SK-N-SH (cell line): Measurements from ENCODE around the gene METTL1. TPM values are rescaled to one million over a fixed set of nuclear protein-coding genes. Genes with fewer than 3 reads are reported as not detected.

Experiments
- CTCF ChIA-PET: fragments of 300-600, 350-600 bp; formaldehyde crosslinking; extraction: SDS; loops from one replicate; lab custom pipeline; 2021; lab: Yijun Ruan, JAX
- POLR2A ChIA-PET: fragments of 350-600 bp; sonication (Branson Sonifier 250); formaldehyde crosslinking; extraction: SDS; loops from one replicate; lab custom pipeline; 2020; ENCODE audit warnings: antibody characterized with exemption, inconsistent platforms; lab: Yijun Ruan, JAX
- DNase-seq: peaks from one replicate; pipeline ENCODE4 v3.0.0; 2012
- H2AFZ ChIP-seq: fragments of 200-600 bp; sonication (generic); 2 replicates; pipeline ENCODE4 v1.8.1; 2016; ENCODE audit warnings: antibody characterized with exemption, mild to moderate bottlenecking, low read depth
- H3F3A ChIP-seq: fragments of 200-600 bp; sonication (generic); replicated peaks from 2 replicates; pipeline ENCODE3; 2016; ENCODE audit warnings: antibody characterized with exemption, mild to moderate bottlenecking; ENCODE audit not compliant: insufficient read depth
- H3K27ac ChIP-seq, 2 experiments: fragments of 200-500 bp in 1 of 2; fragments of 200-600 bp in 1 of 2; sonication (Bioruptor generic) in 1 of 2; sonication (generic), shearing (Covaris generic) in 1 of 2; 2 replicates each; pipeline versions ENCODE4 v1.5.1 to v1.6.1; 2014 to 2016; ENCODE audit warnings: low read depth in 2 of 2, inconsistent platforms in 1 of 2, low read length in 1 of 2, mild to moderate bottlenecking in 1 of 2, mixed read lengths in 1 of 2
- H3K27me3 ChIP-seq: fragments of 200-600 bp; sonication (generic), shearing (Covaris generic); 2 replicates; pipeline ENCODE4 v1.6.1; 2016; ENCODE audit warnings: mixed run types; ENCODE audit not compliant: insufficient read depth
- H3K36me3 ChIP-seq, 2 experiments: fragments of 200-500 bp in 1 of 2; fragments of 200-600 bp in 1 of 2; sonication (Bioruptor generic) in 1 of 2; sonication (generic) in 1 of 2; replicated peaks in 1 of 2; 2 replicates each; pipeline versions ENCODE3 to v1.5.1; 2014 to 2016; ENCODE audit warnings: low read length in 1 of 2, mild to moderate bottlenecking in 1 of 2; ENCODE audit not compliant: insufficient read depth in 2 of 2, control insufficient read depth in 1 of 2
- H3K4me1 ChIP-seq, 2 experiments: fragments of 200-500 bp in 1 of 2; fragments of 200-600 bp in 1 of 2; sonication (Bioruptor generic) in 1 of 2; sonication (generic), shearing (Covaris generic) in 1 of 2; 2 replicates each; pipeline versions ENCODE4 v1.5.1 to v1.6.1; 2014 to 2016; ENCODE audit warnings: low read depth in 1 of 2, low read length in 1 of 2, mixed run types in 1 of 2; ENCODE audit not compliant: insufficient read depth in 2 of 2, control insufficient read depth in 1 of 2
- H3K4me2 ChIP-seq: fragments of 200-600 bp; sonication (generic), shearing (Covaris generic); 2 replicates; pipeline ENCODE4 v1.6.1; 2017; ENCODE audit warnings: mixed run types
- H3K4me3 ChIP-seq, 2 experiments: fragments of 200-500 bp in 1 of 2; fragments of 200-600 bp in 1 of 2; sonication (Bioruptor generic) in 1 of 2; sonication (generic), shearing (Covaris generic) in 1 of 2; 2 replicates each; pipeline versions ENCODE4 v1.5.1 to v1.8.1; 2014 to 2016; ENCODE audit warnings: low read depth in 2 of 2, inconsistent platforms in 1 of 2, low read length in 1 of 2, mild to moderate bottlenecking in 1 of 2, mixed read lengths in 1 of 2, moderate library complexity in 1 of 2
- H3K79me2 ChIP-seq: fragments of 200-600 bp; sonication (generic); 2 replicates; pipeline ENCODE4 v1.8.1; 2017; ENCODE audit warnings: mild to moderate bottlenecking; ENCODE audit not compliant: insufficient read depth
- H3K9ac ChIP-seq: fragments of 200-600 bp; sonication (generic); 2 replicates; pipeline ENCODE4 v1.6.1; 2017; ENCODE audit warnings: mixed run types
- H3K9me2 ChIP-seq: fragments of 200-600 bp; sonication (generic); 2 replicates; pipeline ENCODE4 v1.6.1; 2017; ENCODE audit warnings: mixed run types
- H3K9me3 ChIP-seq: fragments of 200-600 bp; sonication (generic); 2 replicates; pipeline ENCODE4 v1.6.1; 2017; ENCODE audit warnings: mixed run types, mild to moderate bottlenecking, moderate library complexity
- H4K20me1 ChIP-seq: fragments of 200-600 bp; sonication (generic); 2 replicates; pipeline ENCODE4 v1.6.1; 2017; ENCODE audit warnings: mild to moderate bottlenecking, mixed run types; ENCODE audit not compliant: insufficient read depth
- FOXJ3 ChIP-seq: sonication (generic); formaldehyde crosslinking; IDR thresholded peaks from 2 replicates; pipeline ENCODE4 v1.5.1; 2020; ENCODE audit warnings: mild to moderate bottlenecking, missing genetic modification reagents
- GATA2 ChIP-seq: sonication (generic); formaldehyde crosslinking; IDR thresholded peaks from 2 replicates; pipeline ENCODE4 v1.5.0; 2020; ENCODE audit warnings: mild to moderate bottlenecking, missing genetic modification reagents
- RAD21 ChIP-seq: IDR thresholded peaks from 2 replicates; pipeline ENCODE4 v1.6.1; 2012; ENCODE audit warnings: mild to moderate bottlenecking, low read length
- USF1 ChIP-seq: IDR thresholded peaks from 2 replicates; pipeline ENCODE4 v1.4.0; 2012; ENCODE audit warnings: low read depth, borderline replicate concordance
- ZBTB33 ChIP-seq: IDR thresholded peaks from 2 replicates; pipeline ENCODE4 v1.4.0; 2012; ENCODE audit warnings: low read depth, borderline replicate concordance
- WGBS: methylation state at CpG from one replicate; pipeline ENCODE4 v1.1.6; 2017; ENCODE audit warnings: low lambda C conversion rate; 5-methylcytosine and 5-hydroxymethylcytosine counted together
- polyA plus RNA-seq, 3 experiments: library from polyadenylated mRNA; depleted of rRNA; stranded (reverse); fragments of >200 nt; gene quantifications; 2 replicates each; pipeline ENCODE4 v1.2.3, GENCODE V29; 2012

The METTL1 gene
- polyA plus RNA-seq, 1 of the 3 experiments (the other 2 are of a cell fraction), result 28.0 TPM

- Histone ChIP-seq H3K27ac (no peak within 1 kb of the TSS), H3K4me1 (peaks cover 3 to 33% of the 10 kb centered on the region in 2 experiments; a peak in 1 of 4 replicates), H3K9me2 (no peaks in the 10 kb centered on the region), H3K79me2 (0 out of 2 replicates have a peak, but pooled peaks cover 11% of the 10 kb centered on the region), H3K4me2 (no peak within 1 kb of the TSS), H4K20me1 (no peaks in the 10 kb centered on the region), H3K9me3 (no peaks in the 10 kb centered on the region), H3K36me3 (peaks cover 5 to 19% of the 10 kb centered on the region in 2 experiments), H3K4me3 (peak within 1 kb of the TSS in 1 of 2 experiments; percentile 21; a peak in 1 of 4 replicates), H3K9ac (no peak within 1 kb of the TSS), H3F3A (peaks cover 3% of the 10 kb centered on the region), H3K27me3 (no peaks in the 10 kb centered on the region; the same call in 1 of the 2 replicates), H2AFZ (no peak within 1 kb of the TSS)
- ChIA-PET CTCF (interaction anchor here (0.6 to 3.1 kb wide), 14 partner anchors 10 to 232 kb away, joined by 3 to 27 read pairs (median 3); partner anchors contain the start of genes B4GALNT1 and TSFM), POLR2A (interaction anchor here (0.6 to 2.0 kb wide), 3 partner anchors 10 to 1059 kb away, joined by 3 to 9 read pairs (median 5); partner anchors contain the start of gene TSPAN31)
- no peak for TF ChIP-seq ZBTB33
- TF ChIP-seq GATA2, result peak; percentile 36; the same call in 1 of the 2 replicates
- 40% methylated on average over 31 of the region's 38 CpGs for WGBS
- DNase-seq, result peak; percentile 52
Observed at GRCh38 chr12:57766464-57767304, 5.2 kb downstream of the METTL1 start, which contains the start of gene CYP27B1. TSS of gene CYP27B1 (minus strand) at chr12:57767078. CDS start at chr12:57767041, 37 bp downstream.

DNA sequence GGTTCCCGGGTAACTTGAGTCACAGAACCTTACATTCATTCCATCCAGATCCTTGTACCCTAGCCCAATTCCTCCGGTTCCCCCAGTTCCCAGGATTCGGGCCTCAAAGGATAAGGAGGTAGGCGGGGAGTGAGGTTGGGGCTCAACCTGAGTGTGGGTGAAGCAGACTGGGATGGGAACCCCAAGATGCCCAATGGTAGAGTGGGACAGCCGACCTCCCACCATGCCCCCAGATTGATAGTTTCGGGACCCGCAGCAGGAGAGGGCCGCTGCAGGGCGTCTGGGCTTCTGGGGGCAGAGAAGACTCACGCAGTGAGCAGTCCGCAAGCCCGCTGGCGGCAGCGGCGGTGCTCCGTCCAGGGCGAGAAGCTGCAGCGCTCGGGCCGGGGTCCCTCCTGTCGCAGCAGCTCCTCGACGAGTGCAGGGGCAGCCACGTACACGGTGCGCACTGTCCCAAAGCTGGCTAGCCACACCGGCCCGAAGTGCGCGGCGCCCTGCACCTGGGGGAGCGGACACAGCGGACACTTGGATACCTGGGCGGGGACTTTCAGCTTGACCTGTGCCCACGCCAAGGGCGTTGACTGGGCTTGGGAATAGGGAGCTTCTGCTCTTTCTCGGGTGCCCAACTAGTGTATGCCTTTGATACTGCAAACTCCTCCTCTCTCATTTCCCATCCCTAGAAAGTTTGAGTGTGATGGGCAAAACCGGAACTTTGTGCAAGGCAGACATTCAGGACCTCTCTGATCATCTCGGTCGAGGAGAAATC is 6.0 kb downstream of the METTL1 start:
- H3K27me3 ChIP-seq, result no peaks in the 10 kb centered on the region; the same call in 1 of the 2 replicates
- no peak overlapping the region; the same call in 1 of the 2 replicates for H2AFZ ChIP-seq
- H3K4me3 ChIP-seq, result peak overlapping the region in 1 of 2 experiments; percentile 21; a peak in 1 of 4 replicates
- no peak overlapping the region for H3K27ac ChIP-seq
- no peak overlapping the region for H3K4me2 ChIP-seq
- DNase-seq, result peak; percentile 46
- no peaks in the 10 kb centered on the region for H3K9me3 ChIP-seq
- peaks cover 2 to 28% of the 10 kb centered on the region in 2 experiments; a peak in 1 of 4 replicates for H3K4me1 ChIP-seq
- no peaks in the 10 kb centered on the region for H4K20me1 ChIP-seq
- H3K36me3 ChIP-seq, result peaks cover 5 to 19% of the 10 kb centered on the region in 2 experiments
- WGBS, result 22% methylated on average over 19 of the region's 40 CpGs
- POLR2A ChIA-PET, result interaction anchor here (1.4 to 2.0 kb wide), 2 partner anchors 9 to 21 kb away, joined by 5 to 9 read pairs; partner anchors contain the start of gene TSPAN31
- CTCF ChIA-PET, result interaction anchor here (0.6 to 3.1 kb wide), 14 partner anchors 9 to 232 kb away, joined by 3 to 27 read pairs (median 3); partner anchors contain the start of genes B4GALNT1, MARCHF9 and TSFM
- 0 out of 2 replicates have a peak, but pooled peaks cover 9% of the 10 kb centered on the region for H3K79me2 ChIP-seq
- H3K9me2 ChIP-seq, result no peaks in the 10 kb centered on the region
- TF ChIP-seq RAD21 (no peak), USF1 (no peak), FOXJ3 (CRISPR knock-in tag) (no peak)
- no peak overlapping the region for H3K9ac ChIP-seq
- H3F3A ChIP-seq, result peaks cover 3% of the 10 kb centered on the region
